Stimulated activated CD8-positive, alpha-beta memory T cell treated with anti-CD3 and anti-CD28 coated beads, Interleukin-4, amount 100 ng/mL, for 24 hours (primary cell): ENCODE measurements around the gene STXBP6.

Experiments used
- DNase-seq: peaks from one replicate; pipeline ENCODE4 v3.0.0-alpha.2; 2020; ENCODE audit warnings: low read depth

Gene STXBP6

GRCh38 chr14:24887623-24888304 is 162.2 kb downstream of the STXBP6 start:
- DNase-seq: no peak

DNA sequence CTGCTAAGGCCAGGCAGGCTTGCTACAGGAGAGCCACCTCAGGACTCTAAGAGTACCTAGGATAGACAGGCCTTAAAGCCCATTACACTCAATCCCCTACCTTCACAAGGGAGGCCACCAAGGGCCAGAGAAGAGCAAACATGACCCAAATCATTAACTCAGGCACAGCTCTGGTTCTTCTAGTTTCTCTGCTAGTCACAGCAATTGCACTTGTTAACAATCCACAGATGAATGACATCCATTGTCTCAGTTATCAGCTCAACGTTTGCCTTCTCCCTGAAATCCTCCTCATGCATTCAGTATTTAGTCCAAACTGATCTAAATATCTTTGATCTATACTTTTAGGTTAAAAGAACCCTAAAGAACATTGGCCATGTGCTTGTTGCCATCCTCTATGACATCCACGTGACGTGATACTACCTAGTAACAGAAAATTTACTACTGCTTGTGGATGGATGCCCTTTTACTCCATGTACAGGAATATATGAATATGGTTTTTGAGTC is 164.5 kb downstream of the STXBP6 start:
- no peak for DNase-seq

- no peak for DNase-seq
These were observed 166.4 kb downstream of the STXBP6 start for GRCh38 chr14:24883576-24883975.

DNA sequence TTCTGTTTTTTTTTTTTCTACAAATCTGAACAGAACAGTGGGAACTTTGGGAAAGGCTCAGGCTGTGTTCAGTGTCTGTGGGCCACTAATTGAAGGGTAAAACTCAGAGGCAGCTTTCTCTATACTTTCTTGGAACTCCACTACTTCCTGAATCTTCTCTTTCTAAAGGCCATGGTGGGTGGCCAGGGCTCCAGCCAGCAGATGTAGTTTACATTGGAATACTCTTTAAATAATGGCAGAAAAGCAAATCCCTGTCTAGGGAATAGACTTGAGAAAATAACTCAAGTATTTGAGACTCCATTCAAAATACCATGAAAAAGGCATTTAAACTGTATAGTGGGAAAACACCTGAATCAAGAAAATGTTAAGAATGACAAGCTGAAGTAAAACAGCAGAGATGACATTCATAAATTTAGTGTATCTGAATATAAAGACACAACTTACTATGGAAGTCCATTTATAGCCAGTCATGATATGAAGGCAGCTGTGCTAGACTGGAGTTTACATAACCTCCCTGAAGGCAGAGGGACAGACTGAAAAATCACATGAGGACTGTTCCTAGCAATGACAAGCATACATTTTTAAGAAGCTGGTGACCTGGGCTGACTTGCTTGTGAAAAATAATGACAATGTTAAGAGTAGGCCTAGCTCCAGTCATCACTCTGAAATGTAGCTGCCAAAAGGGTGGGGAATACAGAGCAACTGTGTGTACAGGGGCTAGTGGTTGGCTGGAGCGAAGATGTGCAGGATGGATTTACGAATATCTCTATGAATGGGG is 168.6 kb downstream of the STXBP6 start:
- no peak for DNase-seq

DNA sequence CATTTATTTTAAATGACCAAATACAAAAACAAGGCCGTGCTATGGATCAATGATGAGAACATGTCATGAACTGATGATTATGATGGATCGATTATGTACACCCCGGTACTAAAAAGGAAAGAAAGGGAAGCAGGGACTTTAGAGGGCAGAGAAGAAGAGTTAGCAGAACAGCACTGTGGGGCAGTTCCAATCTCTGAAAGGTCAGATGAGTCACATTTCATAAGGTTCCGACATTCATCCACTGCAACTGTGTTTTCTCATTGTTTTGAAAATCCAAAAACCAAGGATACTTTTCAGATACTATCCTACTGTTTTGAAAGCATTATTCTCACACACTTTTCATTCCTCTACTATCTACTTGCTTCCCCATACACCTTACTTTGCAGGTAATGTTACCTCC is 169.3 kb downstream of the STXBP6 start:
- no peak for DNase-seq

- DNase-seq: no peak
These were observed 170.1 kb downstream of the STXBP6 start for GRCh38 chr14:24879661-24880386.

GRCh38 chr14:24876996-24877395 is 173.0 kb downstream of the STXBP6 start:
- DNase-seq: no peak

GRCh38 chr14:24875991-24876878 is 173.7 kb downstream of the STXBP6 start:
- DNase-seq: no peak

DNA sequence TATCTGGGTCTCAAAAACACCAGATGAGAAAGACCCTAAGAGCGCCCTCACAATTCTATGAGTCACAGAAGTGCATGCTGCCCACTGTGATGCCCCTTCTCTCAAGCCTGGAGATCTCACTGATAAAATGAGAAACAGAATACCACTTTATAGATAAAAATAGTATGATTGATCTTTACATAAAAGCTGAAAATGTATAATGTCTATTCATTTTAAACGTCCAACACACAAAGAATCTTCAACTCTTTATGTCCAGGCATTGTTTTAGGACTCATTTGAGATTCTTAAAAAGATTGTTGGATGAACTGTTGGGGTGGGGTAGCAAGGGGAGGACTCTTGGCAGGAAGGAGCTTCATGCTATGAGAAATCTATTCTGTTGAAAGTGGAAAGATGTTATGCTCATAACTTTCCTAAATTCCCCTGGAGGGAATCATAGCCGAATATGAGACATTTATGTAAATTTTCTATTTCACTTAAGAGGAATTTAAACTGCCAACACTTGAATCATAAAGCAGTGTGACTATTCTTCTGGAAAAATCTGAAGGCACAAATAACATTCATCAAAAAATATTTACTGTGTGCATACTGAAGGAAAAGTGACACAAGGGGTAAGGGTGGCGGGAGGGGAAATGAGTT is 174.6 kb downstream of the STXBP6 start:
- DNase-seq: no peak

- DNase-seq: no peak
These were observed 175.3 kb downstream of the STXBP6 start for GRCh38 chr14:24874514-24875202.

DNA sequence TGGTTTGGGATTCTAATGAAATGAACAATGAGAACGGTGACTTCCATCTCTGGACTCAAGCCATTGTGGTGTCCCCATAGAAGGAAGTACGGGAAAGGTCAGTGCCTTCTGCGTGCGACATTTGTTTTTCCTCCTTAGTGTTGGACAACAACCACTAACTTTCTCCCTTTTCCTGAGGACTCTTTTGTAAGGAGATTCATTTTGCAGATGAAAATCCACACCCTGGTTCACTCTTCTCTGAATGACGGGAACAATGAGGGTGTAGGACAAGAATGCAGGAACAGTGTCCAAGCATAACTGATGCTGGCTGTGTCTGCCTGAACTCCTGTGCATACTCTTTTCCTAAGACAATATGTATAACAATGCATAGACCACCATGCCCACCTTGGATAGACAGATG is 176.4 kb downstream of the STXBP6 start:
- no peak for DNase-seq

- no peak for DNase-seq
These were observed 178.8 kb downstream of the STXBP6 start for GRCh38 chr14:24870949-24871701.

DNA sequence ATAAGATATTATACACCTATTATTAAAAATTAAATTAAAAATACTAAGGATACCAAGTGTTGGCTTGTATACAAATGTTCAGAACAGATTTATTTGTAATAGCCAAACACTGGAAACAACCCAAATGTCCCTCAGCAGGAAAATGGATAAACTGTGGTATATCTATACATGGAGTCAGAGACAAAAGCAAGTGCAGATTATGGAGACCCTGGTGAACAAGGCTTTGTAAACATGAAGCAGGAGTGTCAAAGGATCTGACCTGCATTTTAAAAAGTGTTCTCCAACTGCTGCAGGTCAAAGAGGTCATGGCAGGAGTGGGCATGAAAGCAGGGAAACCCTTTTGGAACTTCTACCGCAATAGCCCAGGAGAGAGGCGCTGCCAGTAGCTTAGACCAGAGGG is 181.6 kb downstream of the STXBP6 start:
- no peak for DNase-seq

DNA sequence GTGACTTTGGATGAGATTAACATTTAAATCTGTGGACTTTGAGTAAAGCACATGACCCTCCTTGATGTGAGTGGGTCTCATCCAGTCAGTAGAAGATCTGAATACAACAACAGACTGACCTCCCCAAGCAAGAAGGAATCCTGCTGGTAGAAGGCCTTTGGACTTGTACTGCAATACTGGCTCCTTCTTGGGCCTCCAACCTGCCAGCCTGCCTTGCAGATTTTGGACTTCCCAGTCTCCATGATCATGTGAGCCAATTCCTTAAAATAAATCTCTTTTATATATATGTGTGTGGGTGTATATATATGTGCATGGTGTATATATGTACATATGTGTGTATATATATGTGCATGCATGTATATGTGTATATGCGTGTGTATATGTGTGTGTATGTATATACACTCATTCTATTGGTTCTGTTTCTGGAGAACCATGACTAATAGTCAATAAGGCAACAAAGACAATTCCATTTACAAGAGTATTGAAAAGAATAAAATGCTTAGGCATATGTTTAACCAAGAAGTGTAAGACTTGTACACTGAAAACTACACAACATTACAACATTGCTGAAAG is 183.8 kb downstream of the STXBP6 start:
- no peak for DNase-seq

GRCh38 chr14:24863968-24864684 is 185.8 kb downstream of the STXBP6 start:
- no peak for DNase-seq

- DNase-seq: no peak
These were observed 188.8 kb downstream of the STXBP6 start for GRCh38 chr14:24861083-24861630.

DNA sequence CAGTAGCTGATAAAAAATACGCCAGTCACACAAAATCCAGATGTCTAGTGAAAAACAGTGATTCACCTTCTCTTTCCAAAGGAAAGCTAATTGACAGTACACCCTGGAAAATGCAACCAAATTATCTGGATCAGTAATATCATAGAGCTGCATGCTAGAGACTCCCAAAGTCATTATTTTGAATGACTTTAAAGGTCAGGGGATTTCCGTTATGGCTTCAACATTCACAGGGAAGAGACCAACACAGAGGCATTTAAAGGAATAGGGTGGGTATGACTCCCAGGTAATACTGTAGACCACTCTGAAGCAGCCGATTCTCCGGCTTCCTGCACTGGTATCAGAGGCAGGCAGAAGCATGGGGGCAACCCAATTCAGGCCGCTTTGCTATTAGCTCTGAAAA is 190.4 kb downstream of the STXBP6 start:
- no peak for DNase-seq

DNA sequence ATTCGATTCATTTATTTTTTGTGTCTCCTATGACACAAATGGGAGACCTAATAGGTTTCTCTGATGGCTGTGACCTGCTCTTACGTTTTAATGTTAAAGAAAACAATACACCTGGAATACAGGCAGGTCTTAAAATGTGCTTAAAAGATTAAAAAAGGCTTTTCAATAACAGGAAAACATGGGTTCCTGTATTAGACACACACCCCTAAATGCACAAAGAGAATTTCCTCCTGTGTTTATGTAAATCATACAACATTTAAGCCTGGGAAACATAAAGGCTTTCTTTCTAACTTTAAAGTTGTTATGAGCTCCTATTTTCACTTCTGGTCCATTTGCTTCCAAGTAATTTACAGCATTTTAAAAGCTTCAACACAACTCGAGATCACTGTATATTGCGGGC is 191.3 kb downstream of the STXBP6 start:
- no peak for DNase-seq

- no peak for DNase-seq
These were observed 191.9 kb downstream of the STXBP6 start for GRCh38 chr14:24858052-24858451.
